ENCODE data around the gene CEP164. TPM values are rescaled to one million over a fixed set of nuclear protein-coding genes. Genes with fewer than 3 reads are reported as not detected.
"Not testable (repeated sequence)": the region's sequence is repeated elsewhere in the genome, so short reads cannot be mapped to it uniquely, and the experiment has no call there.

The CEP164 gene
- total RNA-seq, 2 experiments from 2014 or later: 23.9 to 24.6 TPM

DNA sequence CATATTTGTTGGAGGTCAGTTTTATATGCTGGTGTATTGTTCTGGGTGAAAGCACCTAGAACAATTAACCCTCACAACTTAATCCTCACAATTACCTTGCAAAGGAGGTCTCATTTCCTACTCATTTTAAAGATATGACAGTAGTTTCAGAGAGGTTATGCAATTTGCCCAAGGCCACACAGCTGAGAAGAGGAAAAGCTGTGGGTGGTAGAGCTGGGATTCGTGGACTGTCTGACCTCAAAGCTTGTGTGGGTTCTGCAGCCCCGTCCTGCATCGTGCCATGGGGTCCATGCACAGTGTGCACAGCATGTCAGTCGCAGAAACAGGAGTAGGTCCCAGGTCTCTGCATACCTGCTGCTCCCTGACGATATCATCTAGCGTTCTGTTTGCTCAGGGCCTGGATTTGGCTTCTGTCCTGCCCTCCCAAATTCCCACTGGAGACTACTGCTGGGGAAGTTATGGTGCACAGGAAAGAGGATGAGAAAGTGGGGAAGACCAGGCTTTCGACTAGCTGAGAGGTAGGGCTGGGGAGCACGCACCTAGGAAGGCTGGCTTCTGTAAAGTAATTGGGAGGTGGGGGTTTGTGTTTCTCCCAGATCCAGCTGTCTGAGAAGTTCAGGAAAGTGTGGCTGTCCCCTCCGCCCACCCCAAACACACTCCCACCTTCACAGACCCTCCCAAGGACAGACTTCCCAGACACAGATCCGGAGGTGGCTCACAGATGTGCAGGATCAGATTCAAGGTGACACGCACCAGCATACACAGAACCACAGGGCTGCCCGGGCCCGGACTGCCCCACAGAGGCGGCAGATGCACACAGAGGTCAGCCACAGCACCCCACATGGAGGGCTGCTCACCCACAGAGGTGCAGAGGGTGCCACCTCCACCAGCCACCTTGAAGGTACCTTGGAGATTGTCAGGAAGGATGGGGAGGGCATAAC lies 13.6 kb upstream of the CEP164 start:
- Mint-ChIP-seq H3K27me3 (ENCODE audit: low read depth) (peaks cover 34% of the 10 kb centered on the region), H3K36me3 (ENCODE audit: low read depth) (no peaks in the 10 kb centered on the region), H3K4me3 (peak overlapping the region; percentile 52), H3K9me3 (no peaks in the 10 kb centered on the region), H3K27ac (no peak overlapping the region), H3K4me1 (ENCODE audit: low read depth) (peaks cover 6% of the 10 kb centered on the region)
- CTCF ChIA-PET: no interaction called here
- intact Hi-C loops (cut with micrococcal nuclease): no loop called here
- DNase-seq: no peak

DNA sequence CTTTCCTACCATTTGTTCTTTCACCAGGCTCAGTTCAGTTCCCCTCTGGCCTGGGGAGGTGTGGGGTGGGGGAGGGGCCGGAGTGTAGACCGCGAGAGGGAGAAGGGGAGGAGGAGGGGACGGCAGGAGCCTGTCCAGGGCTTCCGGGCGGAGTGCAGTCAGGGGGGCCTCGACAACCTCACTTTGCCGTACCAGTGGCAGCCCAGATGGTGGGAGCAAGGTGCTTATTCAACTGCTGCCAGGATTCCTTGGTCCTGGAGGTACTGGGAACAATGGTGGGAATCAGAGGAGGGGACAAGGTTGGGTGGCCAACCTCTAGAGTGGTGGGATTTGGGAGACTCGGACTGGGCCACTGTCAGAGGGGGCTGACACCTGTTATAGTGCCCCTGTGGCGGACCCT lies 12.8 kb upstream of the CEP164 start:
- Mint-ChIP-seq H3K4me1 (ENCODE audit: low read depth) (peaks cover 6% of the 10 kb centered on the region), H3K4me3 (peak overlapping the region; percentile 52), H3K27ac (no peak overlapping the region), H3K36me3 (ENCODE audit: low read depth) (no peaks in the 10 kb centered on the region), H3K27me3 (ENCODE audit: low read depth) (peaks cover 34% of the 10 kb centered on the region), H3K9me3 (no peaks in the 10 kb centered on the region)
- DNase-seq: no peak
- CTCF ChIA-PET: no interaction called here
- intact Hi-C loops (cut with micrococcal nuclease): no loop called here

GRCh38 chr11:117315285-117316196 lies 12.1 kb upstream of the CEP164 start:
- peak overlapping the region; percentile 68 for H3K4me3 Mint-ChIP-seq
- peaks cover 6% of the 10 kb centered on the region for H3K4me1 Mint-ChIP-seq (ENCODE audit: low read depth)
- H3K27ac Mint-ChIP-seq: no peak overlapping the region
- peak; percentile 18 for DNase-seq
- H3K9me3 Mint-ChIP-seq: no peaks in the 10 kb centered on the region
- intact Hi-C loops (cut with micrococcal nuclease): loop anchor here (1.0 kb wide), 1 partner anchor 12 kb away; the partner anchor contains the start of gene CEP164
- CTCF ChIA-PET: interaction anchor here (0.6 kb wide), 1 partner anchor 926 kb away, joined by 3 read pairs; no protein-coding TSS in a partner anchor
- H3K36me3 Mint-ChIP-seq (ENCODE audit: low read depth): no peaks in the 10 kb centered on the region
- H3K27me3 Mint-ChIP-seq (ENCODE audit: low read depth): peaks cover 34% of the 10 kb centered on the region

GRCh38 chr11:117316197-117316961 lies 11.3 kb upstream of the CEP164 start, which contains the start of gene BACE1:
Gene BACE1, minus strand, starts transcription at chr11:117316256. Its CDS starts 461 bp downstream, at chr11:117315795.
- Mint-ChIP-seq H3K9me3 (no peaks in the 10 kb centered on the region), H3K27me3 (ENCODE audit: low read depth) (peaks cover 34% of the 10 kb centered on the region), H3K27ac (no peak within 1 kb of the TSS), H3K36me3 (ENCODE audit: low read depth) (no peaks in the 10 kb centered on the region), H3K4me3 (peak within 1 kb of the TSS; percentile 68), H3K4me1 (ENCODE audit: low read depth) (peaks cover 6% of the 10 kb centered on the region)
- intact Hi-C loops (cut with micrococcal nuclease): loop anchor here (1.0 kb wide), 1 partner anchor 11 kb away; the partner anchor contains the start of gene CEP164
- peak; percentile 47 for DNase-seq
- CTCF ChIA-PET: interaction anchor here (0.6 kb wide), 1 partner anchor 925 kb away, joined by 3 read pairs; no protein-coding TSS in a partner anchor

- H3K27ac Mint-ChIP-seq: no peak overlapping the region
Measured at GRCh38 chr11:117318738-117319137, 8.9 kb upstream of the CEP164 start.

DNA sequence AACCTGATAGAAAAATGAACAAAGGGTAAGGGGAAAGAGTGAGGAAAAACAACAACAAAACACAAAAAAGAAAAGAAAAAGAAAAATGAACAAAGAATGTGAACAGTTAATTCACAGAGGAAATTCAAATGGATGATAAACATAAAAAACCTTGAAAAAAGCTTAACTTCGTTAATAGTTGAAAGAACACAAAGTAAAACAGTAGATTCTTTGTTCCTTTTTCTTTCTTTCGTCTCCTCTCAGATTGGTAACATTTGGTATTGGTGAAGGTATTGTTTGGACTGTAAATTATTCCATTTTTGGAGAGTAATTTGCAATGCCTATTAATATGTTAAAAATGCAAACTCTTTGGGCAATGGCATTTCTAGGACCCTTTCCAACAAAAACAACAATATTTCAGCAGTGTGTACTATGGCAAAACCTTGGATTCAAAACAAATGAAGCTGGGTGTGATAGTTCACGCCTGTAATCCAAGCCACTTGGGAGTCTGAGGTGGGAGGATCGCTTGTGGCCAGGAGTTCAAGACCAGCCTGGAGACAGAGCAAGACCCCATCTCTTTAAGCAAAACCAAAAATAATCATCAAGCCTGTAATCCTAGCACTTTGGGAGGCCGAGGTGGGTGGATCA lies 8.3 kb upstream of the CEP164 start:
- H3K36me3 Mint-ChIP-seq (ENCODE audit: low read depth): no peaks in the 10 kb centered on the region
- H3K4me3 Mint-ChIP-seq: no peak overlapping the region
- no peak for DNase-seq
- no peaks in the 10 kb centered on the region for H3K9me3 Mint-ChIP-seq
- CTCF ChIA-PET: interaction anchor here (0.7 kb wide), 1 partner anchor 614 kb away, joined by 3 read pairs; no protein-coding TSS in a partner anchor
- intact Hi-C loops (cut with micrococcal nuclease): no loop called here
- H3K27ac Mint-ChIP-seq: no peak overlapping the region
- peaks cover 23% of the 10 kb centered on the region for H3K27me3 Mint-ChIP-seq (ENCODE audit: low read depth)
- H3K4me1 Mint-ChIP-seq (ENCODE audit: low read depth): peaks cover 6% of the 10 kb centered on the region

More at GRCh38 chr11:117318738-117319137, 8.9 kb upstream of the CEP164 start:
- Mint-ChIP-seq H3K36me3 (ENCODE audit: low read depth) (no peaks in the 10 kb centered on the region), H3K4me1 (ENCODE audit: low read depth) (peaks cover 6% of the 10 kb centered on the region), H3K9me3 (no peaks in the 10 kb centered on the region), H3K27me3 (ENCODE audit: low read depth) (peaks cover 29% of the 10 kb centered on the region), H3K4me3 (no peak overlapping the region)
- CTCF ChIA-PET: interaction anchor here (0.7 kb wide), 1 partner anchor 39 kb away, joined by 3 read pairs; no protein-coding TSS in a partner anchor
- no peak for DNase-seq
- intact Hi-C loops (cut with micrococcal nuclease): no loop called here

DNA sequence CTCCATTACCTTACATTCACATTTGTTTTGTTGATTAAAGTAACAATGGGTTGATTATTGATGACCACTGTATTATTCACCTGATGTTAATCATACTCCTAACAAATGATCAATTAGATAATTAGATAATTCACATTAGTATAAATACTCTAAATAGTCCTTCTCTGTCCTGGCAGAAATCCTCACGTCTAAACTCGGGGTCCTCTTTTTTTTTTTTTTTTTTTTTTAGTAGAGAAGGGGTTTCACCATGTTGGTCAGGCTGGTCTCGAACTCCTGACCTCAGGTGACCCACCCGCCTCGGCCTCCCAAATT lies 443 bp upstream of the CEP164 start:
- intact Hi-C loops (cut with micrococcal nuclease): loop anchor here (1.0 to 10.0 kb wide), 7 partner anchors 11 to 1880 kb away; partner anchors contain the start of genes BACE1, CBL, PAFAH1B2 and SIDT2
- CTCF ChIA-PET: not testable (repeated sequence)
- peak overlapping the region; percentile 61 for H3K4me3 Mint-ChIP-seq

GRCh38 chr11:117328375-117329010 lies 839 bp downstream of the CEP164 start:
- H3K27ac Mint-ChIP-seq: no peak overlapping the region
- intact Hi-C loops (cut with micrococcal nuclease): loop anchor here (5.0 to 10.0 kb wide), 2 partner anchors 184 to 1879 kb away; partner anchors contain the start of genes CBL and PAFAH1B2
- CTCF ChIA-PET: interaction anchor here (1.2 kb wide), 2 partner anchors 98 to 102 kb away, joined by 3 to 6 read pairs; no protein-coding TSS in a partner anchor
- H3K36me3 Mint-ChIP-seq (ENCODE audit: low read depth): no peaks in the 10 kb centered on the region
- H3K4me1 Mint-ChIP-seq (ENCODE audit: low read depth): peaks cover 3% of the 10 kb centered on the region
- no peaks in the 10 kb centered on the region for H3K27me3 Mint-ChIP-seq (ENCODE audit: low read depth)
- peak; percentile 18 for DNase-seq
- H3K4me3 Mint-ChIP-seq: no peak overlapping the region
- no peaks in the 10 kb centered on the region for H3K9me3 Mint-ChIP-seq

More for the DNA sequence above, 443 bp upstream of the CEP164 start:
- H3K27me3 Mint-ChIP-seq (ENCODE audit: low read depth); H3K9me3 Mint-ChIP-seq; H3K36me3 Mint-ChIP-seq (ENCODE audit: low read depth); H3K27ac Mint-ChIP-seq; H3K4me1 Mint-ChIP-seq (ENCODE audit: low read depth); DNase-seq: not testable (repeated sequence)

DNA sequence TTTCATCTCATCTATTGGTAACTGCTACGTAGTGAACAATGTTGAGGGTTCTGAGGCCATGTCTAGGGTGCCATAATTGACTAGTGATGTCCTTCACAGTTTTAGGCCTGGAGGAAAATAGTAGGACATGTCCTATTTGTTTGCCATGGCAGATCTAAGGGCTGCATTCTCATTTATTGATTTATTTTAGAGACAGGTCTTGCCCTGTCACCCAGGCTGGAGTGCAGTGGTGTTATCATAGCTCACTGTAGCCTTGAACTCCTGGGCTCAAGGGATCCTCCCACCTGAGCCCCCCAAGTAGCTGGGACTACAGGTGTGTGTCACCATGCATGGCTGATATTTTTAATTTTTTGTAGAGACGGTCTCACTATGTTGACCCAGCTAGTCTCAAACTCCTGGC lies 5.2 kb downstream of the CEP164 start:
- H3K27ac Mint-ChIP-seq: no peak overlapping the region
- H3K4me3 Mint-ChIP-seq: no peak overlapping the region
- CTCF ChIA-PET: no interaction called here
- intact Hi-C loops (cut with micrococcal nuclease): no loop called here
- no peak for DNase-seq
- peaks cover 3% of the 10 kb centered on the region for H3K4me1 Mint-ChIP-seq (ENCODE audit: low read depth)
- H3K9me3 Mint-ChIP-seq: no peaks in the 10 kb centered on the region
- peaks cover 2% of the 10 kb centered on the region for H3K36me3 Mint-ChIP-seq (ENCODE audit: low read depth)
- H3K27me3 Mint-ChIP-seq (ENCODE audit: low read depth): no peaks in the 10 kb centered on the region

- H3K4me1 Mint-ChIP-seq (ENCODE audit: low read depth): peaks cover 3% of the 10 kb centered on the region
- CTCF ChIA-PET: no interaction called here
- no peak for DNase-seq
- intact Hi-C loops (cut with micrococcal nuclease): no loop called here
- no peaks in the 10 kb centered on the region for H3K27me3 Mint-ChIP-seq (ENCODE audit: low read depth)
- H3K36me3 Mint-ChIP-seq (ENCODE audit: low read depth): peaks cover 4% of the 10 kb centered on the region
- no peaks in the 10 kb centered on the region for H3K9me3 Mint-ChIP-seq
- no peak overlapping the region for H3K4me3 Mint-ChIP-seq
- H3K27ac Mint-ChIP-seq: no peak overlapping the region
Measured at GRCh38 chr11:117333917-117334316, 6.3 kb downstream of the CEP164 start.

GRCh38 chr11:117334896-117335295 lies 7.2 kb downstream of the CEP164 start:
- Mint-ChIP-seq H3K27me3 (ENCODE audit: low read depth) (no peaks in the 10 kb centered on the region), H3K4me3 (no peak overlapping the region)

More at GRCh38 chr11:117334896-117335295, 7.2 kb downstream of the CEP164 start:
- DNase-seq: no peak
- Mint-ChIP-seq H3K36me3 (ENCODE audit: low read depth) (peaks cover 4% of the 10 kb centered on the region), H3K9me3 (no peaks in the 10 kb centered on the region), H3K4me1 (ENCODE audit: low read depth) (peaks cover 3% of the 10 kb centered on the region), H3K27ac (no peak overlapping the region)
- intact Hi-C loops (cut with micrococcal nuclease): no loop called here
- CTCF ChIA-PET: interaction anchor here (1.1 kb wide), 1 partner anchor 91 kb away, joined by 4 read pairs; no protein-coding TSS in a partner anchor

All from activated naive CD4-positive, alpha-beta T cell treated with anti-CD3 and anti-CD28 coated beads for 36 hours (primary cell).